Mammary epithelial cell (primary cell): ENCODE results near the gene NEFH.

Experiments used
- CTCF ChIP-seq, 2 donors: IDR thresholded peaks in 1 of 2; conservative IDR thresholded peaks in 1 of 2; 2 replicates each; pipeline ENCODE4 v1.5.1; 2011 to 2012; ENCODE audit warnings: inconsistent platforms in 2 of 2, low read length in 2 of 2, mild to moderate bottlenecking in 2 of 2, control low read depth in 1 of 2, low read depth in 1 of 2; ENCODE audit not compliant: insufficient read depth in 1 of 2; ENCODE audit errors: extremely low read depth in 1 of 2
- EZH2 ChIP-seq: IDR thresholded peaks from 2 replicates; pipeline ENCODE4 v1.6.1; 2012; ENCODE audit warnings: low read length, inconsistent platforms, borderline replicate concordance

GRCh38 chr22:29485448-29485847 lies 5.4 kb downstream of the NEFH start:
- no peak for TF ChIP-seq CTCF (conservative IDR thresholded peaks at IDR 0.05 in 1 of 2, IDR thresholded peaks at IDR 0.05 in 1 of 2; ENCODE audit: extremely low read depth in 1 of 2, insufficient read depth in 1 of 2, low read depth in 1 of 2, low read length in 2 of 2)
- TF ChIP-seq EZH2: no peak
